COLO668 (cell line): Measurements from ENCODE around the gene OPRL1.

ENCODE experiments used
- DNase-seq: peaks from one replicate; lab custom pipeline; 2025; ENCODE audit not compliant: unreplicated experiment; lab: John Stamatoyannopoulos, UW

The OPRL1 gene

GRCh38 chr20:64055893-64056638 lies 23.8 kb upstream of the OPRL1 start:
- no peak for DNase-seq

GRCh38 chr20:64056639-64056888 lies 23.3 kb upstream of the OPRL1 start:
- no peak for DNase-seq

- DNase-seq = peak; percentile 43
Measured at GRCh38 chr20:64056889-64057627, 22.8 kb upstream of the OPRL1 start.

- DNase-seq = peak; percentile 78
Measured at GRCh38 chr20:64057628-64058498, 22.0 kb upstream of the OPRL1 start.

- no peak for DNase-seq
Measured at GRCh38 chr20:64058536-64058935, 21.3 kb upstream of the OPRL1 start.

GRCh38 chr20:64062276-64062595 lies 17.6 kb upstream of the OPRL1 start:
- no peak for DNase-seq

GRCh38 chr20:64062596-64063388 lies 17.1 kb upstream of the OPRL1 start, which contains the start of gene TCEA2:
TCEA2 (plus strand) TSS chr20:64063198; CDS start chr20:64063313, 115 bp downstream.
- DNase-seq = peak; percentile 98

- peak; percentile 10 for DNase-seq
Measured at GRCh38 chr20:64063389-64064144, 16.3 kb upstream of the OPRL1 start.

GRCh38 chr20:64064145-64064698 lies 15.7 kb upstream of the OPRL1 start:
- no peak for DNase-seq

- peak; percentile 38 for DNase-seq
Measured at GRCh38 chr20:64065062-64065973, 14.6 kb upstream of the OPRL1 start.

- DNase-seq = no peak
Measured at GRCh38 chr20:64065974-64066343, 13.9 kb upstream of the OPRL1 start.

- DNase-seq = no peak
Measured at GRCh38 chr20:64067005-64067632, 12.8 kb upstream of the OPRL1 start.

- peak; percentile 25 for DNase-seq
Measured at GRCh38 chr20:64067733-64068307, 12.1 kb upstream of the OPRL1 start.

GRCh38 chr20:64068386-64069208 lies 11.3 kb upstream of the OPRL1 start:
- DNase-seq = no peak

GRCh38 chr20:64069209-64069613 lies 10.7 kb upstream of the OPRL1 start:
- DNase-seq = no peak

- peak; percentile 43 for DNase-seq
Measured at GRCh38 chr20:64069614-64070243, 10.2 kb upstream of the OPRL1 start.
